GM11168 (cell line): ENCODE measurements around the gene CBFA2T3.

Experiments
- in situ Hi-C: fragments of 300-500 bp; cut with MboI; formaldehyde crosslinking; loops from one replicate; pipeline ENCODE4 v1.12.0; 2022; ENCODE audit warnings: low sequenced_read_pairs; ENCODE audit not compliant: unreplicated experiment

The CBFA2T3 gene

GRCh38 chr16:88915639-88916327 is 61.2 kb downstream of the CBFA2T3 start:
- in situ Hi-C loops = no loop called here

GRCh38 chr16:88914750-88915368 is 62.1 kb downstream of the CBFA2T3 start:
- in situ Hi-C loops = no loop called here

GRCh38 chr16:88913870-88914269 is 63.1 kb downstream of the CBFA2T3 start:
- in situ Hi-C loops = no loop called here

- in situ Hi-C loops = no loop called here
Measured at GRCh38 chr16:88913001-88913612, 63.9 kb downstream of the CBFA2T3 start.

- in situ Hi-C loops = no loop called here
Measured at GRCh38 chr16:88912556-88912955, 64.5 kb downstream of the CBFA2T3 start.

- in situ Hi-C loops = no loop called here
Measured at GRCh38 chr16:88911946-88912310, 65.1 kb downstream of the CBFA2T3 start.

DNA sequence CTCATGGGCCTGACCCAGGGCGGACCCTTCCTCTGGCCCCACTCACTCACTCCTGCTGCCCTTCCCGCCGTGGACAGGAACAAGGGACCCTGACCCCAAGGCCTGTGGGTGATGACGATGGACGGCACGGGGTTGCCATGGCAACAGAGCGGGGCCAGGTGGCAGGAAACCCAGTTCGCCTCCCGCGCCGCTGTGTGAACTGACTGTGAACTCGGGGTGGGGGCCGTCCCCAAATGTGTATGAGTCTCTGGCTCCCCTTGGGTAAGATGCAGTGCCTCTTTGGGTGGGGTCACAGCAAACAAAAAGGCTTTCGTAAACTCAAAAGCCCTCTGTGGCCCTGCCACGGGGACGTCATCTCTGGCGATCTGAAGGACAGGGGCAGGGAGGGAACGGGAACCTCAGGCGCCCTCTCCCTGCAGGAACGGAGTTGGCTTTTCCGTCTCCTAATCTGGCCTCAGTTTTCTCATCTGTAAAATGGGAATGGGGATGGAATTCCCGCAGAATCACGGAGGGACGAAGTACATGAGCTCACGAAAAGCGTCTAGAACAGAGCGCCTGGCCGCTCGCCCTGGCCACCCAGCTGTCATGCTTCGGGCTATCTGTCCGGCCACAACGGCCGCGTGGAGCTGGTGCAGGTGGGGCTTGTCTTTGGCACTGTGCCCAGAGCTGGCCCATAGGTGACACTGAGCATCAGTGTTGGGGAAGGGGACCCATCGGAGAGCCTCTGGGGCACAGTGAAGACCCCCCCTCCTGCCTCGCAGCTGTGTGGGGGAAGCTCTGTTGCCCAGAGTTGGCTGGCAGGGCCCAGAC is 65.7 kb downstream of the CBFA2T3 start:
- in situ Hi-C loops = no loop called here

- in situ Hi-C loops = no loop called here
Measured at GRCh38 chr16:88910284-88911135, 66.5 kb downstream of the CBFA2T3 start.

GRCh38 chr16:88909431-88910210 is 67.4 kb downstream of the CBFA2T3 start:
- in situ Hi-C loops = no loop called here

DNA sequence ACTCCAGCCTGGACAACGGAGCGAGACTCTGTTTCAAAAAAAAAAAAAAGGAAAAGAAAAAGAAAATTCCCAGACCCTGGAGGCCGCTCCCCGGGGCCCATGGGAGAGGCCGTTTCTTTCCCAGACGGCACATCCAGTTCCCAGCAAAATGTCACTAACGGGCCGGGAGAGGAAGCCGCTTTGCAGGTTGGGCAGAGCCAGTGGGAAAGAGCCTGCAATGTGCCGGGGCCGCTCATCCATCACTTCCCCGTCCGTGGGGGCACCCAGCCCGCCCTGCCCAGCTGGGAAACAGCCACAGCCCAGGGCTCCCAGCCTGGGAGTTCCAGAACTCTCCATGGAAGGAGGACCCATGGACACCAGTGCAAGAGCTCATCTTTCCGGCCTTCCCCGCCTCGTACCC is 68.7 kb downstream of the CBFA2T3 start:
- in situ Hi-C loops = no loop called here

- in situ Hi-C loops = no loop called here
Measured at GRCh38 chr16:88907768-88908167, 69.2 kb downstream of the CBFA2T3 start.

GRCh38 chr16:88906535-88907105 is 70.4 kb downstream of the CBFA2T3 start:
- in situ Hi-C loops = no loop called here

DNA sequence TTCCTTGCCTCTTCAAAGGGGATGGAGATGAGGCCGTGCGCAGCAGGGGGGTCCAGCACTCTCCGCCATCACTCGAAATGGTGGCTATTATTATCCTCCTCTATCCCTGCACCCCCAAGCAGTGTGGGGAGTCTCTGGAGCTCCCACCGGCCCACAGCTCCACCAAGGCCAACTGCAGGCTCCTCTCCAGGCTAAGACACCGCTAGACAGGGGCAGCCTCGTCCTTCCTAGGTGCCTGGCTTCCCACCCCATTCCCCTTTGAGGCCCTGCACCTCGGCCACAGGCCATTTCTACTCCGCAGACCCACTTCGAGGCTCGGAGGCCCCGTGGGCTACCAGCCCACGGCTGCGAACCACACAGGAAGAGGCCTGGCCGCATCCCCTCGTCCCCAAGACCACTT is 71.0 kb downstream of the CBFA2T3 start:
- in situ Hi-C loops = no loop called here

DNA sequence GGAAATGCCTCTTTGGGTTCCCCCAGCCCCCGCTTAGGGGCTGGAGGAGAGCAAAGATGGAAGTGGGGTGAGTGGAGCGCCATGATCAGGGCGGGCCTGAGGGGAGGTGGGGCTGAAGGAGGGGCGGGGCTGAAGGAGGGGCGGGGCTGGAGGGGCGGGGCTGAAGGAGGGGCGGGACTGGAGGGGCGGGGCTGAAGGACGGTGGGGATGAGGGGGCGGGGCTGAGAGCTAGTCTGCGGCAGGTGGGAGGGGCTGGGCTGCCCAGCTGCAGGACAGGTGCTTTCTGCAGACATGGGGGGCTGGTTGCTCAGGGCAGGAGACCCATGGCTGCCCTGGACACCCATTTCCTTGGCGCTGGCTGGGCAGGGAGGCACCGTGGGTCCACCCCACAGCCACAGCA is 71.4 kb downstream of the CBFA2T3 start:
- in situ Hi-C loops = no loop called here

- in situ Hi-C loops = no loop called here
Measured at GRCh38 chr16:88904676-88905365, 72.2 kb downstream of the CBFA2T3 start.

DNA sequence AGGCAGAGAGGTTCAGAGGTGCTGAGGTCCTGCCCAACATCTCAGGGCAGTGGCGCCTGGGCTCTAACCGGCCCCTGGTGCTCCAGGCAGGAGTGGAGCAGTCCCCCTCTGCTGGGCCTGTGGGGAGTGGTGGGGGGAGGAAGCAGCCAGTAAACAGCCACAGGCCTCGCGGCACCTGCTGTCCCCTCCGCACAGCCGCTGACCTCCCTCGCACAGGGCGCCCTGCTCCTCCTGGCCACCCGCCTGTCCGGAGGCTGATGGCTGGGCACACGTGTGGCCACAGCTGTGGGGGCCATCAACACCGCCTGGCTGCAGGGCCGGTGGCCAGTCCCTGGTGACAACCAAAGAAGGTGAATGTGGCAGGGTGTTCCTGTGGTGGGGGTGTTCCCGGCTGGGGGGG is 73.7 kb downstream of the CBFA2T3 start:
- in situ Hi-C loops = no loop called here

DNA sequence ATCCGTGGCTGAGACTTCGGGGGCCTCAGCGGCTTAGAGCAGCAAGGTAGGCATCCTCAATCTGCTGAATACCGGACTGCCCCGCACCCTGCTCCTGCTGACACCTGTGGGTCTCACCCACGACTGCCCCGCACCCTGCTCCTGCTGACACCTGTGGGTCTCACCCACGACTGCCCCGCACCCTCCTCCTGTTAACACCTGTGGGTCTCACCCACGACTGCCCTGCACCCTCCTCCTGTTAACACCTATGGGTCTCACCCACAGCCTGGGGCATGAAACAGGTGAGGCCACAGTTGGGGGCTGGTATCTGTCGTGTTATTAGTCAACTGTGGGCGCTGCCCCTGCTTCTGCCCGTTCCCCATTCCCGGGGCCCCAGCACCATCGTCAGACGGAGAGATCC is 74.3 kb downstream of the CBFA2T3 start:
- in situ Hi-C loops = no loop called here

DNA sequence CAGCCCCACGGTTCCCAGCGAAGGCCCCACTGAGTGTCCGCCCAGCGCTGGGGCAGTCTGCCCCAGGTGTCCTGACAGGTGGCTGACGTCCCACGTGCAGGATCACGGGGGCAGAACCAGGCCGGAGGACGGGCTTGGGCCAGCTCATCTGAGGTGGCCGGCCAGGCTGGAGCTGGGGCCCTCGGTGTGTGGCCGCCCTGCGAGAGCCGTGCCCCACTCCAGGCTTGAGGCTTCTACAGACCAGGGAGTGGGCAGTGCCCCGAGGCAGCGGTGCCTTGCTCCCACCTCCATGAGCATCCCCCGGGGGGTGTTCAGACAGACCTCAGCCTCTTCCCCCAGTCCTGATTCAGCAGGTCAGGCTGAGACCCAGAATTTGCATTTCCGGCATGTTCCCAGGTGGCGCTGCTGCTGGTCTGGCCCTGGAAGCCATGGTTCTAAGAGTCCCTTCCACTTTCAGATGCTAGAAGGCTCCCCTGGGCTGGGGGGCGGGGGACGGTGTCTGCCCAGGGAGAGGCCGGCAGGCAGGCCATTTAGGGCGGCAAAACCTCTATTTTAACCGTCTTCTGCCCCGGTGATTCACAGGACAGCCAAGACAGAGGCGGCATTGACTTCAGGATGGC is 75.2 kb downstream of the CBFA2T3 start:
- in situ Hi-C loops = no loop called here
